Peyer's patch (tissue), 4 donors: ENCODE results near the gene NDUFS8.

ENCODE experiments used
- POLR2A ChIP-seq, 2 donors: fragments of 450-650 bp; IDR thresholded peaks; one replicate each; pipeline ENCODE4 v1.5.1; 2017; ENCODE audit warnings: antibody characterized with exemption in 2 of 2, mild to moderate bottlenecking in 2 of 2, moderate library complexity in 2 of 2
- TF ChIP-seq, protein P1 (sequence below), 6 experiments: fragments of 450-650 bp in 4 of 6; fragments of 200-600 bp in 2 of 6; sonication (generic) in 1 of 6; IDR thresholded peaks; one replicate each; pipeline ENCODE4 v1.5.1; 2017 to 2019; ENCODE audit warnings: antibody characterized with exemption in 6 of 6, mild to moderate bottlenecking in 3 of 6, moderate library complexity in 1 of 6

DNA sequence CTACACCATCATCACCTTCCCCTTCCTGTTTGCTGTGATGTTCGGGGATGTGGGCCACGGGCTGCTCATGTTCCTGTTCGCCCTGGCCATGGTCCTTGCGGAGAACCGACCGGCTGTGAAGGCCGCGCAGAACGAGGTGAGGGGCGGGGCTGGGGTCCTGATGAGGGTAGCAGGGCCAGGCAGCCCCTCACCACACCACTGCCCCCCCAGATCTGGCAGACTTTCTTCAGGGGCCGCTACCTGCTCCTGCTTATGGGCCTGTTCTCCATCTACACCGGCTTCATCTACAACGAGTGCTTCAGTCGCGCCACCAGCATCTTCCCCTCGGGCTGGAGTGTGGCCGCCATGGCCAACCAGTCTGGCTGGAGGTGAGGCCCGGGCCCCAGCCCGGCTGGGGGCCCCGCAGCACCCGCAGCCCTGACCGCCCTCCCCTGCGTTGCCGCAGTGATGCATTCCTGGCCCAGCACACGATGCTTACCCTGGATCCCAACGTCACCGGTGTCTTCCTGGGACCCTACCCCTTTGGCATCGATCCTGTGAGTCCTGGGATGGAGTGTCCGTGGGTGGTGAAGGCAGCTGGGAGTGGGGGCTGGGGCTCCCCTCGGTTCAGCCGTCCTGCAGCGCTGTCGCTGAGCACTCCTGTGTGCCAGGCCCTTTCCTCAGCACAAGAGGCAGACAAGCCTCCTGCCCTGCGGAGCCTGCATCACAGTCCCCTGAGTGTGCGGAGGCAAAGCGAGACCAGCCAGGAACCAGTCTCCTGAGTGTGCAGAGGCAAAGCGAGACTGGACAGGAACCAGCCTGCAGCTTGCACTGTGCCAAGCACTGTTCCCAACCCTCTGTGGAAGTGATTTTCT, 17.2 kb downstream of the NDUFS8 start:
- TF ChIP-seq, protein P1, sequence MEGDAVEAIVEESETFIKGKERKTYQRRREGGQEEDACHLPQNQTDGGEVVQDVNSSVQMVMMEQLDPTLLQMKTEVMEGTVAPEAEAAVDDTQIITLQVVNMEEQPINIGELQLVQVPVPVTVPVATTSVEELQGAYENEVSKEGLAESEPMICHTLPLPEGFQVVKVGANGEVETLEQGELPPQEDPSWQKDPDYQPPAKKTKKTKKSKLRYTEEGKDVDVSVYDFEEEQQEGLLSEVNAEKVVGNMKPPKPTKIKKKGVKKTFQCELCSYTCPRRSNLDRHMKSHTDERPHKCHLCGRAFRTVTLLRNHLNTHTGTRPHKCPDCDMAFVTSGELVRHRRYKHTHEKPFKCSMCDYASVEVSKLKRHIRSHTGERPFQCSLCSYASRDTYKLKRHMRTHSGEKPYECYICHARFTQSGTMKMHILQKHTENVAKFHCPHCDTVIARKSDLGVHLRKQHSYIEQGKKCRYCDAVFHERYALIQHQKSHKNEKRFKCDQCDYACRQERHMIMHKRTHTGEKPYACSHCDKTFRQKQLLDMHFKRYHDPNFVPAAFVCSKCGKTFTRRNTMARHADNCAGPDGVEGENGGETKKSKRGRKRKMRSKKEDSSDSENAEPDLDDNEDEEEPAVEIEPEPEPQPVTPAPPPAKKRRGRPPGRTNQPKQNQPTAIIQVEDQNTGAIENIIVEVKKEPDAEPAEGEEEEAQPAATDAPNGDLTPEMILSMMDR (IDR thresholded peaks at IDR 0.05): no peak
- no peak for TF ChIP-seq POLR2A (IDR thresholded peaks at IDR 0.05)
